HG02610 (cell line): ENCODE measurements around the gene SHB.

Source experiments
- ATAC-seq: cut with Tn5 transposase; IDR thresholded peaks from one replicate; pipeline ENCODE4 v1.9.1; 2021; ENCODE audit warnings: mild to moderate bottlenecking, moderate library complexity; ENCODE audit not compliant: unreplicated experiment

The SHB gene

DNA sequence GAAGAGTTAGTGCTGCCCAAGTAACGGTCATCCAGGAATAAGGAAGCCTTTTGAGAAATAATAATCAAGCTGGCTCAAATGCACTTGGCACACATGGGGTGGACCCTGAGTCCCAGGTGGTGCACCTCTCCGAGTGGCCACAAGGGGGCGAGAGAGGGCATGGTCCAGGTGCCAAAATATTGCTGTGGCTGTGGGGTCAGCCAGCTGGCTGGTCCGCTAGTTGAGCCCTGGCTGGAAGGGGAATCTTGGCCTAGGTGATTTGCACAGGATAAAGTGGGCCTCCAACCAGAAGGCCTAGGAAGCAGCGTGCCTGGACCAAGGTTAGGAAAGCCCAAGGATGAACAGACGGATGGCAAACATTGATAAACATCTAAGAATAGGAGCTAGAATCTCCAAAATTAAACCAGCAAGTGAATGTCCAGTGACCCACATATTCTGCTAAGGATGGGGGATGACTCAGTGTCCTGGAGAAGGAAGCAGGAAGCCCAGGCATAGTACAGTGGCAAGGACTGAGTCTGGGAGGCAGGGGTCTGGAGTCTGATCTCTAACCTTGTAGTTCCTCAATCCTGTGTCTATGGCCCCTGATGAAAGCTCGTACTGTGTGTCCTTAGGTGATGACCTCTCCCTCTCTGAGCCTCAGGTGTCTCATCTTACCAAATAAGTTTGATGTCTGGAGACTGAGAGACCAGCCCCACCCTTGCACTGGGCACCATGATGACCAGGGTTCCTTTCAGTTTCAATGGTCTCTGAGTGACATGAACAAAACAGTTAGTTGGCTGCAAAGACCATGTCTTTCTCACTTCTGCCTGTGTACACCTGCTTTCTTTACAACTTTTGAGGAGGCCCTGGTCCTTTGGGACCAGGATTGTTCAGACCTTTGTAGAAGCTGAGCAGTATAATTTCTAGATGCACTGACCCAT is 19.2 kb upstream of the SHB start:
- no peak for ATAC-seq

DNA sequence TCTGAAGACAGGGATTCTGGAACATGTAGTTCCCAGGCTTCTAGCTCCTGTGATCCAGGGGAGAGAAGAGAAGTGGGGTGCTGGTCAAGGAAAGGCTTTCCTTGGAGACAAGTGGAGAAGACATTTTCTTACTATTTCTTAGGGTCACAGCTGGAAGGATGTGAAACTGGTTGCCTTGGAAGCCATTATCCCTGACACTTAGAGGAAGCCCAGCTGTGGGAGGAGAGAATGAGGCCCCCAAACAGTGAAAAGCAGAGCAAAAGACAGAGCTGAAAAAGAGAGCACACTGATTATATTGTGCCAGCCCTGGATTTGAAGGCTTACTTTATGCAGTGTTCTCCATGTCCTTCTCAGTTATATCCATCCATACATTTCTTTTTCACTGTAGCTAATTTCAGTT is 17.5 kb upstream of the SHB start:
- ATAC-seq = no peak

DNA sequence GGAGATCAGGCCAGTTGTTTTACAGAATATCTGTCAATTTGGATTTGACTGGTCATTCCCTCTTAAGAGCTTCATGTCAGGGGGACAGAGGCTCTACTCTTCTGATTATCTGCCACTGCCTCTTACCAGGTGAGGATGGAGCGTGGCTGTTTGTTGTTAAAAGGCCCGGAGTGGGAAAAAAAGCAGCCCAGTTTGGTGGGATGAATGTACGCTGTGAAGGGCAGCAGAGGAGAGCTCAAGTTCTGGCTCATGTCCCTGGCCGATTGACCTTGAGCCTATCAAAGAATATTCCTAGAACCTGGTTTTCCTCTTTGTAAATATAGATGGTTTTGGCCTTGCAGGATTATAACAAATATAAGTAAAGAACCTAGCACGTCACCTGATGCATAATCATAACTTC is 16.3 kb upstream of the SHB start:
- ATAC-seq = no peak

GRCh38 chr9:38084556-38084880 is 15.5 kb upstream of the SHB start:
- ATAC-seq = no peak

- no peak for ATAC-seq
These were observed 15.0 kb upstream of the SHB start for GRCh38 chr9:38083858-38084555.

GRCh38 chr9:38082446-38083287 is 13.6 kb upstream of the SHB start:
- ATAC-seq = no peak

- no peak for ATAC-seq
These were observed 12.5 kb upstream of the SHB start for GRCh38 chr9:38081356-38082108.

- no peak for ATAC-seq
These were observed 10.5 kb upstream of the SHB start for GRCh38 chr9:38079461-38080031.

GRCh38 chr9:38075272-38075671 is 6.2 kb upstream of the SHB start:
- no peak for ATAC-seq

DNA sequence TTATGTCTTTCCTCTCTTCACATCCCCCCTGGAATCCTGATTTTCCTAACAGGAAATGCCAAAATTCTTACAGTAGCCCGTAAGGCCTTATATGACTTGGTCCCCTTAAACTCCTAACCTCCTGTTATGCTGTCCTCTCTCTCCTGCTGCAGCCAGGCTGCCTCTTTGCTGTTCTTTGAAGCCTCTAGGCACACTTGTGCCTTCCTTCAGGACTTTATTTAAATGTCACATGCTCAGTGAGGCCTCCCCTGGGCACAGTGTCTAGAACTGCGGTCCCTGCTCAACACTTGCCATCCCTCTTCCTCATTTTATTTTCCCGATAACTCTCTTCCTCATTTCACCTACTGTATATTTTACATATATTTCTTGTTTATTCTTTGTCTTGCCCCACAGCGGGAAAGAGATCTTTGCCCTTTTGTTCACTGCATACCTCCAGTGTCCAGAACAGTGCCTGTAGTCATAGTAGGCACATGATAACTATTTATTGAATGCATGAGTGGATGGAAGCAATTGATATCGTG is 5.5 kb upstream of the SHB start:
- no peak for ATAC-seq

GRCh38 chr9:38073882-38074281 is 4.9 kb upstream of the SHB start:
- ATAC-seq = no peak

- ATAC-seq = no peak
These were observed 2.6 kb upstream of the SHB start for GRCh38 chr9:38071470-38072134.

DNA sequence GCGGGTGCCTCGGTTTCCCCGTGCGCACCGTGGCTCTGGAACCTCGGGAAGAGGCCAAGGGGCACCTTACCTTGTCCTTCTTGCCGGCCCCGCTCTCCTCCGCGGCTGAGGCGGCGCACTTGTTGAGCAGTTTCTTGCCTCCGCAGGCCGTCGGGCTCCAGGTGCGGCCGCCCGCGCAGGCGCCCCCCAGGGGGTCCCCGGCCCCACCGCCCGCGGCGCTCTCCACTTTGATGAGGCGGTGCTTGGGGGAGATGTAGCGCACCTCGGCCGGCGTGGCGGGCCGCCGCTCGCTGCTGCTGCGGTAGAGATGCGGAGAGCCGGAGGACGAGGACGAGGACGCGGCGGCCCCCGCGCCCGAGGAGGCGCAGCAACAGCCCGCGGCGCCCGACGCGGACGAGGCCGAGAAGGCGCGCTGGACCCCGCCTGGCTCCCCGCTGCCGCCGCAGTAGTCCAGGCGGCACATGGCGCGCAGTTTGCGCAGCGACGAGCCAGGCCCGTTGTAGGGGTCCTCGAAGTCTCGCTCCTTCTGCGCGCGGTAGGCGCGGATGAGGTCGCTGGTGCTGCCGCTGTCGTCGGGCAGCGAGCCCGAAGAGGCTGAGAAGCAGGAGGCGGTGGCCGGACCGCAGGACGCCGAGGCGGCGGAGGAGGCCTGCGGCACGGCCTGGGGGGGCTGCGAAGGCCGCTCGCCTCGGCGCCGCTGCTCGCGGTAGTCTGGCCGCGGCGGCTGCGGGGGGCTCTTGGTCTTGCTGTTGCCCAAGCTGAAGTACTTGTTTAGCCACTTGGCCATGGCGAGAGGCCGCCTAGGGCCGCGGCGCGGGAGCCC is 957 bp downstream of the SHB start:
- no peak for ATAC-seq

- ATAC-seq = no peak
These were observed 1.8 kb downstream of the SHB start for GRCh38 chr9:38066914-38067858.

DNA sequence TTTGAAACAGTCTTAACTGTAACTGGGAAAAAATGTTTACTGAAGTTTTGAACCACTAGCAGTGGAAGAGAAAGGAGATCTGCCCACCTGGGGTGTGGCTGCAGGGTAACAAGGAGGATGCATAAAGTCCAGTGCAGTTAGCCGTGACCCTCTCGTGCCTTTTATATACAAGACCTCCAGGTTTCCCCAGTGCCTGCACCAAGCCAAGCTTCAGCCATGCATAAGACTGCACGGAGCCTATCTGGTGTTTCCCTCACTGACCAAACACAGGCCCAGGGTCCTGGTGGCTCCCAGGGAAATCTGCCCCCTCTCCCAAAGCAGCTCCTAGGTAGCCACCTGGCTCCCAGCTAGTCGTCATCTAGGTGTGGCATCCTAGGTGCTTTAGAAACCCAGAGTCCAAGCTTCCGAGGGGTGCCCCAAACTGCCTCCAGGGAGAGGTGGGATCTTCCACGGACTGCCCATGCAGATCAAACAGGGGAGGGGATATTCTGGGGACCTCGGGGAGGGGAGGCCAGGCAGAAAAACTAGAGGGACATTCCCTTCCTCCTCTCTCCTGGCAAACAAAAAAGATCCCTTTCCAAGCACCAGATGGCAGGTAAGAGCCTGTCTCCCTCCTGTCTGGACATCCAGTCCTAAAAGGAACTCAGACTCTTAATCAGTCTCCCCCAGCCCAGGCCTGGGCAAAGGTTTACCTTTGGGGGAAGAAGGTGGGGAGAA is 2.7 kb downstream of the SHB start:
- no peak for ATAC-seq

DNA sequence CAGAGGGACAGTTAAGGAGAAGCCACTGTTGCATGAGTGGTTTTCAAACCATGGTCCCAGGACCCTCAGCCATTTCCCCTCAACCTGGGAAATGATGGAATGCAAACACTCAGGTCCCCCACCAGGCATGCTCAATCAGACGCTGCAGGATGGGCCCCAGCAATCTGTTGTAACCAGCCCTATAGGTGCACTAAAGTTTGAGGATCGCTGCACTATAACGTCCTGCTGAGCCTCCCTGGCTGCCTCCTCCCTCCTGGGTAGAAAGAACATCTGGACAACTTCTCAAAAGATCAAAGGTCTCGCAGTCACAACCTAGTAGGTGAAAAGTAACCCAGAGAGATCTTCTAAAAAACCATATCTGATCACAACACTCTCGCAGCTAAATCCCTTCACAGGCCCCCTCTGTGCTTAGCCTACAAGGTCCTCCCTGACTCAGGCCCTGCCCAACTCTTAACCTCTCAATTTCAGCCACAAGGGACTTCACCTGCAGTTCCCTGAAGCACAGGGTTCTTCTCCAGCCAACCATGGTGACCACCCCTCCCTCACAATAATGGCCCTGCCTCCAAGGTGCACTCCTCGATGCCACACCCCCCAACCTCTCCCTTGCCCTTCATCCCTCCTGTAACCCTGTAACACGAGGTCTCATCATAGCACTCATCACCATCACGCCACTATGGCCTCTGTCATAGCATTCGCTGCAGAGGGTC is 3.5 kb downstream of the SHB start:
- ATAC-seq = peak; percentile 26
